SU-DHL-6 (cell line): Measurements from ENCODE around the gene PKN3.

Experiments used
- H2AFZ ChIP-seq: fragments of 200-600 bp; sonication (generic); 2 replicates; pipeline ENCODE4 v1.6.1; 2014; ENCODE audit warnings: low read depth, mild to moderate bottlenecking, moderate library complexity, mixed read lengths, antibody characterized with exemption, low read length; ENCODE audit not compliant: severe bottlenecking
- H3F3A ChIP-seq: fragments of 200-600 bp; shearing (Covaris generic); 2 replicates; pipeline ENCODE4 v1.6.0; 2016; ENCODE audit warnings: antibody characterized with exemption, mild to moderate bottlenecking; ENCODE audit not compliant: insufficient read depth
- H3K27ac ChIP-seq: fragments of 200-600 bp; sonication (generic); 2 replicates; pipeline ENCODE4 v1.5.1; 2016; ENCODE audit warnings: low read depth, mild to moderate bottlenecking, low read length, moderate library complexity, mixed read lengths
- H3K27me3 ChIP-seq: fragments of 200-600 bp; sonication (generic), shearing (Covaris generic); 2 replicates; pipeline ENCODE4 v1.6.0; 2014; ENCODE audit warnings: mild to moderate bottlenecking, low read length
- H3K36me3 ChIP-seq: fragments of 200-600 bp; sonication (generic); 2 replicates; pipeline ENCODE4 v1.6.1; 2014; ENCODE audit warnings: mild to moderate bottlenecking, low read length, mixed read lengths
- H3K4me2 ChIP-seq: fragments of 300-600, 200-600 bp; shearing (Covaris generic), sonication (generic); 2 replicates; pipeline ENCODE4 v1.6.0; 2014; ENCODE audit warnings: low read length, low read depth, mild to moderate bottlenecking; ENCODE audit not compliant: poor library complexity, severe bottlenecking
- H3K4me3 ChIP-seq: fragments of 200-600 bp; sonication (generic); 2 replicates; pipeline ENCODE4 v1.5.1; 2014; ENCODE audit warnings: antibody characterized with exemption, low read length, mild to moderate bottlenecking, mixed read lengths; ENCODE audit not compliant: insufficient read depth, poor library complexity, severe bottlenecking
- H3K79me2 ChIP-seq: fragments of 200-600 bp; sonication (generic); 2 replicates; pipeline ENCODE4 v1.6.1; 2014; ENCODE audit warnings: mild to moderate bottlenecking, low read length, moderate library complexity; ENCODE audit not compliant: insufficient read depth
- H3K9ac ChIP-seq: fragments of 200-600 bp; sonication (generic); 2 replicates; pipeline ENCODE4 v1.7.0; 2014; ENCODE audit warnings: mild to moderate bottlenecking, low read length
- H3K9me2 ChIP-seq: fragments of 200-600 bp; sonication (generic); replicated peaks from 2 replicates; pipeline ENCODE4 v1.6.1; 2014; ENCODE audit warnings: low read length; ENCODE audit not compliant: insufficient read depth
- H3K9me3 ChIP-seq: fragments of 200-600 bp; sonication (generic); 2 replicates; pipeline ENCODE4 v1.6.1; 2014; ENCODE audit warnings: low read length, mixed read lengths; ENCODE audit not compliant: insufficient read depth
- H4K20me1 ChIP-seq: fragments of 200-600 bp; sonication (generic); 2 replicates; pipeline ENCODE4 v1.6.1; 2014; ENCODE audit warnings: low read depth, mild to moderate bottlenecking, antibody characterized with exemption, low read length, moderate library complexity, mixed read lengths
- EZH2phosphoT487 ChIP-seq: fragments of 200-600 bp; sonication (generic), shearing (Covaris generic); conservative IDR thresholded peaks from 2 replicates; pipeline ENCODE4 v1.6.1; 2018; ENCODE audit warnings: mild to moderate bottlenecking, antibody characterized with exemption, low read length, moderate library complexity, mixed read lengths
- TF ChIP-seq, protein P1 (sequence below): fragments of 200-600 bp; sonication (generic); IDR thresholded peaks from one replicate; pipeline ENCODE4 v1.5.1; 2017; ENCODE audit warnings: antibody characterized with exemption, mild to moderate bottlenecking, low read length, moderate library complexity; ENCODE audit not compliant: insufficient read depth, poor library complexity, severe bottlenecking

The PKN3 gene

DNA sequence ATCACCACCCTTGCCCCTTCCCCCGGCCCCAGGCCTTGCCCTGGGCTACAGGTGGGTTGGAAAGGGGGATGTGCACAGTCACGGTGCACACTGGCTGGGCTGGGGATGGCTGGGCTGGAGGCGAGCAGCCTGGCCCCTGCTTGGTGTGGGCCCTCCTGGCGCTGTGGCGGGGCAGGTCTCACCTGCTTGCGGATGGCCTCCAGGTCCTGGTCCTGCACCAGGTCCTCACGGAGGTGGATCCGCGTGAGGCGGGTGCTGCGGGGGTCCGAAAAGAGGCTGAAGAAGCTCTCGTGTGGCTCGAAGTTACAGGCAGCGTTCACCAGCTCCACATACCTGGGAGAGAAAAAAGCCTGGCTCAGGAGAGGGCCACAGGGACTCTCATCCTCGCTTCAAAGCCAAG is 51.3 kb downstream of the PKN3 start:
- Histone ChIP-seq H3K9ac (no peak overlapping the region), H3K27ac (no peak overlapping the region), H4K20me1 (no peaks in the 10 kb centered on the region), H3K4me2 (no peak overlapping the region), H3K4me3 (no peak overlapping the region), H2AFZ (no peak overlapping the region), H3K79me2 (no peaks in the 10 kb centered on the region), H3K9me2 (no peaks in the 10 kb centered on the region), H3K36me3 (no peaks in the 10 kb centered on the region), H3K9me3 (no peaks in the 10 kb centered on the region), H3F3A (peaks cover 3% of the 10 kb centered on the region; the same call in 1 of the 2 replicates), H3K27me3 (no peaks in the 10 kb centered on the region)
- TF ChIP-seq, protein P1, sequence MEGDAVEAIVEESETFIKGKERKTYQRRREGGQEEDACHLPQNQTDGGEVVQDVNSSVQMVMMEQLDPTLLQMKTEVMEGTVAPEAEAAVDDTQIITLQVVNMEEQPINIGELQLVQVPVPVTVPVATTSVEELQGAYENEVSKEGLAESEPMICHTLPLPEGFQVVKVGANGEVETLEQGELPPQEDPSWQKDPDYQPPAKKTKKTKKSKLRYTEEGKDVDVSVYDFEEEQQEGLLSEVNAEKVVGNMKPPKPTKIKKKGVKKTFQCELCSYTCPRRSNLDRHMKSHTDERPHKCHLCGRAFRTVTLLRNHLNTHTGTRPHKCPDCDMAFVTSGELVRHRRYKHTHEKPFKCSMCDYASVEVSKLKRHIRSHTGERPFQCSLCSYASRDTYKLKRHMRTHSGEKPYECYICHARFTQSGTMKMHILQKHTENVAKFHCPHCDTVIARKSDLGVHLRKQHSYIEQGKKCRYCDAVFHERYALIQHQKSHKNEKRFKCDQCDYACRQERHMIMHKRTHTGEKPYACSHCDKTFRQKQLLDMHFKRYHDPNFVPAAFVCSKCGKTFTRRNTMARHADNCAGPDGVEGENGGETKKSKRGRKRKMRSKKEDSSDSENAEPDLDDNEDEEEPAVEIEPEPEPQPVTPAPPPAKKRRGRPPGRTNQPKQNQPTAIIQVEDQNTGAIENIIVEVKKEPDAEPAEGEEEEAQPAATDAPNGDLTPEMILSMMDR = no peak
- TF ChIP-seq EZH2phosphoT487 = no peak

DNA sequence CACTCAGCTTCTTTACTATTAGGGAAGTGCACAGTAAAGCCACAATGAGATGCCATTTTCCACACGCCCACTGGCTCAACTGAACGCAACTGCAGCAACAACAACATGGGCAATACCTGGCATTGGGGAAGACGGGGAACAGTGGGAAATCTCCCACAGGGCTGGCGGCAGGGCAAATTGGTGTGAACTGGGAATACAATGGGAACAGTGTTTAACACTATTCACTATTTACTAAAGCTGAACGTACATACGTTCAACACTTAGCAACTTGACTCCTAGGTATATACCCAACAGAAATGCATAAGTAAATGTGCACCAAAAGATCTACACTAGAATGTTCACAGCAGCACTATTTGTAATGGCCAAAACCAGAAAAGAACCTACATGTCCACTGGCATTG is 55.3 kb downstream of the PKN3 start:
- Histone ChIP-seq H2AFZ (no peak overlapping the region), H3K79me2 (no peaks in the 10 kb centered on the region), H3K9me3 (no peaks in the 10 kb centered on the region), H3K4me2 (no peak overlapping the region), H3K27ac (no peak overlapping the region), H3K27me3 (no peaks in the 10 kb centered on the region), H4K20me1 (no peaks in the 10 kb centered on the region), H3F3A (peaks cover 3% of the 10 kb centered on the region; the same call in 1 of the 2 replicates), H3K9me2 (no peaks in the 10 kb centered on the region), H3K36me3 (no peaks in the 10 kb centered on the region), H3K9ac (no peak overlapping the region), H3K4me3 (no peak overlapping the region)
- TF ChIP-seq, protein P1 = no peak
- no peak for TF ChIP-seq EZH2phosphoT487

DNA sequence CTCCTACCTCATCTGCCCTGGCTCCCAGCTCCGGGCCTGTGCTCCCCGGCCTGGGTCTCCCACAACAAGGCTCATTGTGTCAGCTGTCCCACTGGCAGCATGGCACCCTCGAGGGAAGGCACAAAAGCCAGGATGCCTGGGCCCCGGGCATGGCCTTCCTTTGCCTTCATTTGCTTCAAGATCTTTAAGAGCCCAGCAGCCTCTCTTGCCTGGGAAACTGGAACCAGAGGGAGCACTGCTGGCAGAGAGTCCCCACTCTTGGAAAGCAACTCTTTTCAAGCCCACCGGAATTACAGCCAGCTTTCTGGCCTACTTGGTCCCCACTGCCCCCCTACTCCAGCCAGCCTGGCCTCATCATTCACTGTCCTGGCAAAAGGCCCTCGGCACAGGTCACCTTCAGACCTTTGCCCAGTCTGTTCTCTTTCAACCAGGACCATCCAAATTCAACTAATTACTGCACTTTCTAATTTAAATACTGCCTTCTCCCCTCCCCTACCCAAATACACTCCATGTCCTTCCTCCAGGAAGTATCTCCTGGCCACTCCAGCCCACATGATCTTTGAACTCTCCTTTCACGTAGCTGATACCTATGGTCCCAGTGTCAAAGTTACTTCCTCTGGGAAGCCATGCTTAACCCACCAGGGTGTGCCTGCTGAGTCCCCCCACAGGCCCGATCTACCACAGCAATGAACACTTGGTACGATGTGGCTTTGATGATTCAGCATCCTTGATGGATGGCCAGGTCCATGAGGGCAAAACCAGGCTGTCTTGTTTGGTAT is 60.6 kb downstream of the PKN3 start:
- no peak overlapping the region for H2AFZ ChIP-seq
- H3F3A ChIP-seq = no peaks in the 10 kb centered on the region
- H3K9me2 ChIP-seq = no peaks in the 10 kb centered on the region
- no peak overlapping the region for H3K27ac ChIP-seq
- H3K79me2 ChIP-seq = no peaks in the 10 kb centered on the region
- no peak overlapping the region for H3K4me3 ChIP-seq
- no peaks in the 10 kb centered on the region for H3K9me3 ChIP-seq
- TF ChIP-seq, protein P1 = no peak
- no peak for TF ChIP-seq EZH2phosphoT487
- H3K9ac ChIP-seq = no peak overlapping the region
- H4K20me1 ChIP-seq = no peaks in the 10 kb centered on the region
- H3K36me3 ChIP-seq = no peaks in the 10 kb centered on the region
- H3K27me3 ChIP-seq = no peaks in the 10 kb centered on the region
- H3K4me2 ChIP-seq = no peak overlapping the region
